GM20000 (cell line): ENCODE data around the gene CMIP.
A peak's percentile ranks its signal among the peaks of the same experiment; 100 is the strongest.

Source experiments
- DNase-seq: peaks from one replicate; pipeline ENCODE4 v3.0.0; 2012; ENCODE audit warnings: low spot score
- CTCF ChIP-seq: IDR thresholded peaks from 2 replicates; pipeline ENCODE4 v1.5.1; 2012; ENCODE audit warnings: mild to moderate bottlenecking, control low read depth; ENCODE audit errors: extremely low read depth, missing control alignments

The CMIP gene

GRCh38 chr16:81444448-81445121, at the start of gene CMIP:
TSS of gene CMIP (plus strand) at chr16:81444808.
- DNase-seq, result peak; percentile 99
- no peak for TF ChIP-seq CTCF

GRCh38 chr16:81394966-81395655, 49.5 kb upstream of the CMIP start:
- no peak for TF ChIP-seq CTCF
- DNase-seq, result no peak

- no peak for TF ChIP-seq CTCF
- no peak for DNase-seq
These were observed 47.3 kb upstream of the CMIP start for GRCh38 chr16:81397058-81397878.

- no peak for TF ChIP-seq CTCF
- no peak for DNase-seq
These were observed 46.6 kb upstream of the CMIP start for GRCh38 chr16:81397879-81398520.

GRCh38 chr16:81399909-81400308, 44.7 kb upstream of the CMIP start:
- no peak for DNase-seq
- TF ChIP-seq CTCF, result no peak

- TF ChIP-seq CTCF, result no peak
- DNase-seq, result no peak
These were observed 43.3 kb upstream of the CMIP start for GRCh38 chr16:81401035-81401950.
